OCI-LY1 (cell line): ENCODE data around the gene STRN4.
A peak's percentile ranks its signal among the peaks of the same experiment; 100 is the strongest.

Experiments
- H2AFZ ChIP-seq: fragments of 200-600 bp; sonication (generic), shearing (Covaris generic); 2 replicates; pipeline ENCODE4 v1.6.0; 2014; ENCODE audit warnings: antibody characterized with exemption, mild to moderate bottlenecking, low read length
- H3F3A ChIP-seq: fragments of 200-600 bp; sonication (generic), shearing (Covaris generic); 2 replicates; pipeline ENCODE4 v1.6.0; 2014; ENCODE audit warnings: mild to moderate bottlenecking, antibody characterized with exemption, low read length, moderate library complexity; ENCODE audit not compliant: insufficient read depth
- H3K27ac ChIP-seq: fragments of 200-600 bp; sonication (generic); 2 replicates; pipeline ENCODE4 v1.5.1; 2014; ENCODE audit warnings: low read length, mixed run types, mild to moderate bottlenecking, low read depth; ENCODE audit not compliant: poor library complexity, severe bottlenecking
- H3K27me3 ChIP-seq: fragments of 200-600 bp; sonication (generic); 2 replicates; pipeline ENCODE4 v1.6.0; 2014; ENCODE audit warnings: antibody characterized with exemption, mild to moderate bottlenecking, low read length, moderate library complexity; ENCODE audit not compliant: insufficient read depth
- H3K36me3 ChIP-seq: fragments of 200-600 bp; sonication (generic); 2 replicates; pipeline ENCODE4 v1.6.1; 2014; ENCODE audit warnings: mild to moderate bottlenecking, antibody characterized with exemption, low read length, moderate library complexity, mixed read lengths; ENCODE audit not compliant: insufficient read depth
- H3K4me1 ChIP-seq: fragments of 200-600 bp; sonication (generic); 2 replicates; pipeline ENCODE4 v1.5.1; 2014; ENCODE audit warnings: mild to moderate bottlenecking, low read length, moderate library complexity; ENCODE audit not compliant: insufficient read depth, severe bottlenecking
- H3K4me2 ChIP-seq: fragments of 200-600 bp; sonication (generic), shearing (Covaris generic); 2 replicates; pipeline ENCODE4 v1.6.1; 2014; ENCODE audit warnings: low read length
- H3K4me3 ChIP-seq: fragments of 200-600 bp; sonication (generic); 2 replicates; pipeline ENCODE4 v1.5.1; 2014; ENCODE audit warnings: low read length, low read depth, mild to moderate bottlenecking, mixed read lengths; ENCODE audit not compliant: poor library complexity, severe bottlenecking
- H3K79me2 ChIP-seq: fragments of 200-600 bp; shearing (Covaris generic); 2 replicates; pipeline ENCODE4 v1.6.1; 2016; ENCODE audit warnings: mixed run types, low read length, mixed read lengths; ENCODE audit not compliant: insufficient read depth
- H3K9ac ChIP-seq: fragments of 200-600 bp; sonication (generic), shearing (Covaris generic); 2 replicates; pipeline ENCODE4 v1.6.1; 2014; ENCODE audit warnings: mild to moderate bottlenecking, low read length, mixed read lengths
- H3K9me2 ChIP-seq: fragments of 200-600 bp; sonication (generic), shearing (Covaris generic); 2 replicates; pipeline ENCODE4 v1.6.1; 2014; ENCODE audit warnings: low read depth, mild to moderate bottlenecking, low read length, mixed read lengths
- H3K9me3 ChIP-seq: fragments of 200-600 bp; shearing (Covaris generic); 2 replicates; pipeline ENCODE4 v1.6.1; 2014; ENCODE audit warnings: low read length, mixed read lengths
- H4K20me1 ChIP-seq: fragments of 200-600 bp; sonication (generic), shearing (Covaris generic); 2 replicates; pipeline ENCODE4 v1.6.0; 2016; ENCODE audit warnings: mild to moderate bottlenecking, low read length; ENCODE audit not compliant: insufficient read depth
- CTCF ChIP-seq: fragments of 200-600 bp; sonication (generic), shearing (Covaris generic); IDR thresholded peaks from 2 replicates; pipeline ENCODE4 v1.5.1; 2017; ENCODE audit warnings: mild to moderate bottlenecking, antibody characterized with exemption, low read length, moderate library complexity, mixed read lengths
- EZH2 ChIP-seq: fragments of 200-600 bp; sonication (generic), shearing (Covaris generic); IDR thresholded peaks from 2 replicates; pipeline ENCODE4 v1.8.0; 2017; ENCODE audit warnings: borderline replicate concordance, mixed run types, mild to moderate bottlenecking, antibody characterized with exemption, low read length, moderate library complexity, mixed read lengths

The STRN4 gene

GRCh38 chr19:46715975-46716671 lies 30.1 kb downstream of the STRN4 start:
- H3F3A ChIP-seq = 0 out of 2 replicates have a peak, but pooled peaks cover 5% of the 10 kb centered on the region
- peak overlapping the region; percentile 87 for H3K9ac ChIP-seq
- H3K9me2 ChIP-seq = no peaks in the 10 kb centered on the region
- no peak overlapping the region for H2AFZ ChIP-seq
- TF ChIP-seq CTCF = no peak; the same call in none of the 2 replicates
- no peak for TF ChIP-seq EZH2
- H3K4me1 ChIP-seq = peaks cover 60% of the 10 kb centered on the region
- no peaks in the 10 kb centered on the region for H3K27me3 ChIP-seq
- H3K36me3 ChIP-seq = peaks cover 14% of the 10 kb centered on the region
- H3K4me2 ChIP-seq = peak overlapping the region; percentile 97
- H3K79me2 ChIP-seq = no peaks in the 10 kb centered on the region
- H3K27ac ChIP-seq = peak overlapping the region; percentile 86
- H3K9me3 ChIP-seq = no peaks in the 10 kb centered on the region
- no peaks in the 10 kb centered on the region for H4K20me1 ChIP-seq
- H3K4me3 ChIP-seq = peak overlapping the region; percentile 89

- TF ChIP-seq EZH2 = no peak
- no peak for TF ChIP-seq CTCF
- H3K9me2 ChIP-seq = no peaks in the 10 kb centered on the region
- H3F3A ChIP-seq = 0 out of 2 replicates have a peak, but pooled peaks cover 5% of the 10 kb centered on the region
- peak overlapping the region; percentile 89 for H3K4me3 ChIP-seq
- H3K27me3 ChIP-seq = no peaks in the 10 kb centered on the region
- H2AFZ ChIP-seq = no peak overlapping the region
- H3K9ac ChIP-seq = peak overlapping the region; percentile 87
- peak overlapping the region; percentile 86 for H3K27ac ChIP-seq
- H3K79me2 ChIP-seq = no peaks in the 10 kb centered on the region
- H4K20me1 ChIP-seq = no peaks in the 10 kb centered on the region
- no peaks in the 10 kb centered on the region for H3K9me3 ChIP-seq
- peaks cover 13% of the 10 kb centered on the region for H3K36me3 ChIP-seq
- H3K4me1 ChIP-seq = peaks cover 55% of the 10 kb centered on the region
- H3K4me2 ChIP-seq = peak overlapping the region; percentile 97
These were observed 30.7 kb downstream of the STRN4 start for GRCh38 chr19:46715620-46715974.

- no peaks in the 10 kb centered on the region for H3K9me2 ChIP-seq
- peak overlapping the region; percentile 97 for H3K4me2 ChIP-seq
- peaks cover 44% of the 10 kb centered on the region for H3K4me1 ChIP-seq
- H3F3A ChIP-seq = 0 out of 2 replicates have a peak, but pooled peaks cover 5% of the 10 kb centered on the region
- no peaks in the 10 kb centered on the region for H4K20me1 ChIP-seq
- H3K9me3 ChIP-seq = no peaks in the 10 kb centered on the region
- peak overlapping the region; percentile 89 for H3K4me3 ChIP-seq
- no peaks in the 10 kb centered on the region for H3K27me3 ChIP-seq
- peak overlapping the region; percentile 86 for H3K27ac ChIP-seq
- TF ChIP-seq CTCF = no peak
- no peak for TF ChIP-seq EZH2
- H3K79me2 ChIP-seq = no peaks in the 10 kb centered on the region
- H3K9ac ChIP-seq = peak overlapping the region; percentile 87
- no peak overlapping the region for H2AFZ ChIP-seq
- H3K36me3 ChIP-seq = peaks cover 14% of the 10 kb centered on the region
These were observed 31.7 kb downstream of the STRN4 start for GRCh38 chr19:46714444-46715106.
